ENCODE results near the gene EVI5.

EVI5 gene

DNA sequence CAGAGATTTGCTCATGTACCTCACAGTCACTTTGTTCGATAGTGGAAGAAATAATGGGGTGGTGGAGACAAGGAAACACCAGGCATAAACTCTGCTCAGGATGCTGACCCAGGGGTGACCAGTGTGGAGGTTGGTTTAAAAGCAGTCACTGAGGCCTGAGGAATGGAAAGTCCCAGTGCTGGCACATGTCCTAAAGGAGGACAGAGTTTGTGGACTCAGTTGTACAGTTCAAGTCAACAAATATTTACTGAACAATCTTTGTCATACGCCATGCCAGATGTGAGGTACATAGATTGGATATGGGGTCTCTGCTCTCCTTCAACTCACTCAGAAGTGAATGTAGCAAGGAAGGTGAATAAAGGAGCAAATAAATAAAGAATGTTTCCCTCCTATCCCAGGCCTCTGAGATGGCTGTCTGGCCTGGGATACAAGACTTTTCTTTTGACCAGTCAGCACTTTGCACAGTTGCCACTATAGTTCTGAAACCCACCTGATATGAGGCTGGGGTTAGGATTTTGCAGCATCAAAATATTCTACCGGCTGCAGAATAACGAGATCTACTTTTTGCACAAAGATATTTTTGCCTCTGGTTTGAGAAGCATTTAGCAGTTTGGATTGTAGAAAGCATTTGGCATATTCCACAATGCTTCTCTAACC is 290.3 kb downstream of the EVI5 start:
- no peak overlapping the region for H3K4me3 ChIP-seq (replicated peaks; ENCODE audit: low read depth, low read length)
- DNase-seq (ENCODE audit: low read depth): no peak
- TF ChIP-seq, protein P1, sequence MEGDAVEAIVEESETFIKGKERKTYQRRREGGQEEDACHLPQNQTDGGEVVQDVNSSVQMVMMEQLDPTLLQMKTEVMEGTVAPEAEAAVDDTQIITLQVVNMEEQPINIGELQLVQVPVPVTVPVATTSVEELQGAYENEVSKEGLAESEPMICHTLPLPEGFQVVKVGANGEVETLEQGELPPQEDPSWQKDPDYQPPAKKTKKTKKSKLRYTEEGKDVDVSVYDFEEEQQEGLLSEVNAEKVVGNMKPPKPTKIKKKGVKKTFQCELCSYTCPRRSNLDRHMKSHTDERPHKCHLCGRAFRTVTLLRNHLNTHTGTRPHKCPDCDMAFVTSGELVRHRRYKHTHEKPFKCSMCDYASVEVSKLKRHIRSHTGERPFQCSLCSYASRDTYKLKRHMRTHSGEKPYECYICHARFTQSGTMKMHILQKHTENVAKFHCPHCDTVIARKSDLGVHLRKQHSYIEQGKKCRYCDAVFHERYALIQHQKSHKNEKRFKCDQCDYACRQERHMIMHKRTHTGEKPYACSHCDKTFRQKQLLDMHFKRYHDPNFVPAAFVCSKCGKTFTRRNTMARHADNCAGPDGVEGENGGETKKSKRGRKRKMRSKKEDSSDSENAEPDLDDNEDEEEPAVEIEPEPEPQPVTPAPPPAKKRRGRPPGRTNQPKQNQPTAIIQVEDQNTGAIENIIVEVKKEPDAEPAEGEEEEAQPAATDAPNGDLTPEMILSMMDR (IDR thresholded peaks at IDR 0.05; ENCODE audit: low read length, missing control alignments): no peak

DNA sequence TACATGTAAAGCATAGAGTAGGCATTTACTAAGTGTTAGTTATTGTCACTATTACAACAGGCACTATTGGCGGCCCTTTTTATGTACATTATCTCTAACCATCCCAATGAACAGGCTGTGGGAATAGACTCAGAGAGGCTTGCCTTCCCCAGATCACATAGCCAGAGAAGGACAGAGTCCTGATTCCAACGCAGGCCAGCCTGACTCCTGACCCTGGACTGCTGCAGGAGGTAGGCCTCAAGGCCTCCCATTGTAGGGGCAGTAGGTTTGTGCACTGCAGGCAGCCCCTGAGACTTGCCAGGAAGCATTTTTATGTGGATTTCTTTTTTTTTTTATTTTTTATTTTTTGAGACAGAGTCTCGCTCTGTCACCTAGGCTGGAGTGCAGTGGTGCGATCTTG is 291.8 kb downstream of the EVI5 start:
- no peak for DNase-seq (ENCODE audit: low read depth)
- TF ChIP-seq, protein P1 (IDR thresholded peaks at IDR 0.05; ENCODE audit: low read length, missing control alignments): no peak
- no peak overlapping the region for H3K4me3 ChIP-seq (replicated peaks; ENCODE audit: low read depth, low read length)

DNA sequence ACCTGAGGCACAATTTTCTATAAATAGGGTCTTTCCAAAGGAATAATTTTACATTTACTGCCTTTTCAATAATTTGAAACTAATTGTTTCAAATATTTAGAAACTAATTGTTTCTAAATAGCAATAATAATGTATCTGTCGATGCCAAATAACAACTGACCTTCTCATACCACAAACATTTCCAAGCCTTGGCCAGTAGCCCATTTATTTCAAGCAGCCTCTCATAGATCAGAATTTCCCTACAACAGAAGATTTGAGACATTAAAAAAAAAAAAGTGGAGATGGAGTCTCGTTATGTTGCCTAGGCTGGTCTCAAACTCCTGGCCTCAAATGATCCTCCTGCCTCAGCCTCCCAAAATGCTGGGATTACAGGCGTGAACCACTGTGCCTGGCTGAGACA is 296.1 kb downstream of the EVI5 start:
- H3K4me3 ChIP-seq (replicated peaks; ENCODE audit: low read depth, low read length): no peak overlapping the region
- TF ChIP-seq, protein P1 (IDR thresholded peaks at IDR 0.05; ENCODE audit: low read length, missing control alignments): no peak
- peak; percentile 48 for DNase-seq (ENCODE audit: low read depth)

DNA sequence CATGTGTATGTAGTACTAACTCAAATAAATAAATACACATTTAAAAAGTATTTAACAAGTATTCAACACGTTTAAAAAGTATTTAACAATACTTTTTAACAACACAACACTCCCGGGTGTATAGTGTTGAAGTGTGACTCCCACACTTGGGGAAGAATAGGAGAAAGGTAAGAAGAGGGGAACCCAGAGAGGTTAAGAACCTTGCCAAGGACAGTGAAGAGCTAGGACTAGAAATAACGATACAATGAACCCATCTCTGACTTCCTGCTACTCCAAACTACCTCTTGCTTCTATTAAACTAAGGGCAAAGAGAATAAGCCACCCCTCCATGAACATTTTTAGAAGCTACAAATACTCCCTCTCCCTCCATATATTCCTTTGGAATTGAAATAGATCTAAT is 296.5 kb downstream of the EVI5 start:
- no peak for DNase-seq (ENCODE audit: low read depth)
- TF ChIP-seq, protein P1 (IDR thresholded peaks at IDR 0.05; ENCODE audit: low read length, missing control alignments): no peak
- no peak overlapping the region for H3K4me3 ChIP-seq (replicated peaks; ENCODE audit: low read depth, low read length)

DNA sequence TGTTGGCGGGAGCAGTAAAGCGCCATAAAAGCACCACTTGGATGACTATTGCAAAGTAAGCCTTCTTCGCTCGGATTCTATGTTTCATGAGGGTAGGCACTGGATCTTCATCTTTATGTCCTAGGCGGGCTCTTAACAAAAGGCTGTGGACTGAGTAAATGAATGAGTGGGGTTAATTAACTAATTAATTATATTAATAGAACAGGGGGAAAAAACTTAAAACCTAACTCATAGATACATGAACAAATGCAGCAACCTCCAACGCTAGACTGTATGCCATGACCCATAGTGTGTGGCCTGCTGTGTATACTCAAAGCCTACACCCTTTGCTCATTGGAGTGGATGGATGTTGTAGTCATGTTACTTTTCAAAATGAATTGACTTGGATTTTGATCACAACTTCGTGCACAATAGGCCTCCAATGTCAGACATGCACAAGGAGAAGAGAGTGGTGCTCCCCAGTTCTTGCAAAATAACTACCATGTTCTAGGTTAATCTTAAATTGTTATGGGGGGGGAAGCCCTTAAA is 297.8 kb downstream of the EVI5 start:
- TF ChIP-seq, protein P1 (IDR thresholded peaks at IDR 0.05; ENCODE audit: low read length, missing control alignments): no peak
- DNase-seq (ENCODE audit: low read depth): no peak
- peak overlapping the region; percentile 53 for H3K4me3 ChIP-seq (replicated peaks; ENCODE audit: low read depth, low read length)

DNA sequence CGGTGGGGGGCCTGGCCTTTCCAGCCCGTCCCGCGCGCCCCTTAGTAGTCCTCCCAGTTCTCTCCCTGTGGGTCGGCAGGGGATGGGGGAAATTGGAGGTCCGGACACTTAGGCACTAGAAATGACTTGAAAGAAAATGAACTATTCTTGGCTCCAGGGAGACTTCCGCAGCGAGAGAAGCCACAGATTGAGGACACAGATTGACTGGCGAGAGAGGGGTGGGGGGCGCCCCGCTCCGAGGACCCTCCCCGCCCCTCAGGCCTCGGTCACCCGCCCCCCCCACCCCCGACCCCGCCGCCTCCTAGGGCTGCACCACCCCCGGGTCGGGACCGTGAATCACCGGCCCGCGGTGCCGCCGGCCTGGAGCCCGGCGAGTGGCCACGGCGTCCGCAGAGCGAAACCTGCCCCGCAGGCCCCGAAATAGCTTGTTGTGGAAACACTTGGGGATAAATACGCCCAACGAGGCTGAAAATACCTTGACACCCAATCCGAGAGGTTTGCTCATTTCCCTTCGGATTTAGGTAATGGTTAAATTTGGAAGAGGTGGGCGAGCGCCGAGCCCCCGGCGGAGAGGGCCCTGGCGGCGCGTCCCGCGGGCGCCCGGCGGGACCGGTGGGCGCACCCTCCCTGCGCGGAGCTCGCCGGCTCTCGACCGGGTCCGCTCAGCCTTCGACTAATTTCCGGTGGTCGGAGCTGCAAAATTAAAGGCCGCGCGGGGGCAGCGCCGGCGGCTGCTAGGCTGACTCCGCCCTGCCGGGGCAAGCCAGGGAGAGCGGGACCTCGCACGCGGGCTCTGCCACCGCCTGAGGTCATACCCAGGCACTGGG is 298.4 kb downstream of the EVI5 start, which contains the start of gene GFI1:
Gene GFI1 (minus strand): TSS at position 675 of the 827 bp plus-strand sequence. CDS start 3,438 bp downstream, outside the sequence.
- TF ChIP-seq, protein P1 (IDR thresholded peaks at IDR 0.05; ENCODE audit: low read length, missing control alignments): no peak
- DNase-seq (ENCODE audit: low read depth): peak; percentile 17
- H3K4me3 ChIP-seq (replicated peaks; ENCODE audit: low read depth, low read length): peak within 1 kb of the TSS; percentile 53

Data from fibroblast of pulmonary artery (primary cell).